GM18858 (cell line): ENCODE results near the gene HTN3.
"Not testable (repeated sequence)": the region's sequence is repeated elsewhere in the genome, so short reads cannot be mapped to it uniquely, and the experiment has no call there.

Source experiments
- ATAC-seq: cut with Tn5 transposase; IDR thresholded peaks from one replicate; pipeline ENCODE4 v1.9.1; 2021; ENCODE audit not compliant: unreplicated experiment

The HTN3 gene

GRCh38 chr4:70028159-70028558, at the start of gene HTN3:
TSS of gene HTN3 (plus strand) at chr4:70028459. CDS start at chr4:70030741, 2,282 bp downstream.
- ATAC-seq, result not testable (repeated sequence)

- peak; percentile 50 for ATAC-seq
Measured at GRCh38 chr4:69984030-69984443, 44.2 kb upstream of the HTN3 start.

- ATAC-seq, result no peak
Measured at GRCh38 chr4:69986663-69987062, 41.6 kb upstream of the HTN3 start.

DNA sequence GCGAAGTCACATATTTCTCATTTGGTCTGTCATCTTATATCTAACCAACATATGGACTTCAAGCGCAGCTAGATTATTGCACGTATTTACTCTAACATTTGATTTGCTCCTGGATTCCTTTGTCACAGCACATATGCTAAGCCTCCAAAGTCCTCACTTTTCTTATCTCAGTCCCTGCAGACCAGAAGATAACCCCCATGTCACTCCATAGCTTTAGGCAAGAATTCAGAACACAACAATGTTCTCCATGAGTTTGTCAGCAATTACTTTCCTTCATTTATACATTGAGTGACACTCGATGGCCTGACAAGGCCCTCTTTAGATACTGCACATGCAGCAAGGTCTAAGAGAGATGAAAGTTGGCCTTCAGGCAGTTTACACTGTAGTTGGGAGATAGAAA, 37.2 kb upstream of the HTN3 start:
- ATAC-seq, result no peak

DNA sequence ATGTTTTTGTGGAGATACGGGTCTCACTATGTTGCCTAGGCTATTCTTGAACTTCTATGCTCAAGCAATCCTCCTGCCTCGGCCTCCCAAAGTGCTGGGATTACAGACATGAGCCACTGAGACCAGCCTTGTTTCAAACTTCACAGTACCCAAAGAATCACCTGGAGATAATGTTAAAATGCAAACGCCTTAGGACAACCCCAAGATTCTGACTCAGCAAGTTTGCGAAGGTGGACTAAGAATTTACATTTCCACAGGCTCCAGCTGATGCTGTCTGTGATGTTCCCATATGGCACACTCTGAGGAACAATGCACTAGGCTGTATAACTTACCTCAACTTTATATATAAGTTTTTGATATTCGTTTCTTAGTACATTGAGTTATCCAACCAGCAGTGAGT, 33.5 kb upstream of the HTN3 start:
- ATAC-seq, result no peak

DNA sequence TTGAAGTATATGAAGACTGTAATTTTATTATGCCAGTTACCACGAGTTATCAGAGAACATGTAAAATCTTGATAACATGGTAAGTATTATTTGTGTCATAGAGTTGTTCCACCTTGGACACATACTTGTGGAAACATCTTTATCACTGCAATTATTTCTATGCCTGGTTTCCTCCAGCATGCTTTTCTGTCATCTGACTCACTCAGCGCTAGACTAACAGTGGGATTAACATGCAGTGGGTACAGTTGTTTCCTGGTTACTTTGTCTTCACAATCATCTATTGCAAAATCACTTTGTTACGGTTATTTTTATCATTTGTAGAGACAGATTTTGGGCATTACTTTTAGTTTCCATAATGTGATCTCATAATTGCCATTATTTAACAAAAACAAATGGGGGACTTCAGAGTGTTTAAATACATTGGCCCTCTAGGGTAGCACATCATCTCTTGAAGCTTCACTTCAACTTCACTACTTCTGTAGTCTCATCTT, 32.7 kb upstream of the HTN3 start, which contains the start of gene STATH:
Gene STATH (plus strand): TSS at position 441 of the 491 bp plus-strand sequence. CDS start 2,472 bp downstream, outside the sequence.
- no peak for ATAC-seq

DNA sequence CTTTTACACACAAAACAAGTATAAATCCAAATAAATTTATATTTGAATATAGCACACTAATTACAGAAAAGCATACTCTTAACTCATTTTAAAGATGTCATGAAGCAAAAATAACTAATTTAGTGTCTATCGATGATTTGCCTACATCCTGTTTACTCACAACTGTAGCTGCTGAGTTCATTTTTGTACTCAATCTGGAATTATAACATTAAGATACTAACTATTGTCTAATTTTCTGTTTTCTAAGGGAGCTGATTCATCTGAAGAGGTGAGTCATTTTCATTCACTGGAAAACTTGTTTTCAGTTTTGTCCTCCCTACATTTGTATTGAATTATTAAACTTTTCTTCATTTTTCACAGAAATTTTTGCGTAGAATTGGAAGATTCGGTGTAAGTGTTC, 28.8 kb upstream of the HTN3 start:
- peak; percentile 53 for ATAC-seq

DNA sequence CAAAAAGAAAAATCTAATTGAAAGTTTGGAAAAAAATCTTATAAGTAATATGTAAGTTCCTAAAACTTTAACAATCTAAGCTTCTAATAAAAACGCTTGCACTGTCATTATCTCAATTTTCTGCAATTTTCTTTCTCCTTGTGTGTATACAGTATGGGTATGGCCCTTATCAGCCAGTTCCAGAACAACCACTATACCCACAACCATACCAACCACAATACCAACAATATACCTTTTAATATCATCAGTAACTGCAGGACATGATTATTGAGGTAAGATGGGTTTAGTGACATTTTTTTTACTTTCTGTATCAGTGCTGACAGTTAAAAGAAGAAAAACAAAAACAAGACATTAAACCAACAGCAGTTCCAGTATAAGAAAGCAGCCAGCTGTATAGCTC, 27.5 kb upstream of the HTN3 start:
- ATAC-seq, result no peak

DNA sequence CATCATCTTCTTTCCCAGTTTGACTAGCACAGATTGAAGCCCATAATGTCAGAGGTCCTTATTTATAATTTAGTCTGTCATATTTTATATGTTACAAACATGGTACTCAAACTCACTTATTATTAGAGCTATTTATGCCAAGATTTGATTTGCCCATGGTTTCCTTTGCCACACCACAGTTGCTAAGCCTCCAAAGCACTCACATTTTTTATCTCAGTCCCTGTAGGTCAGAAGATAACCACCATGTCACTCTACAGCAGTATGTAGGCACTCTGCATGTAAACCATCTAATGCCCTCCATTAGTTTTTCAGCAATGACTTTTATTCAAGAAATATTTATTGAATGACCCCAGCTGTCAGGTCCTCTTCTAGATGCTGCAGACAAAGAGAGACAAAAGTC, 25.8 kb upstream of the HTN3 start:
- no peak for ATAC-seq

DNA sequence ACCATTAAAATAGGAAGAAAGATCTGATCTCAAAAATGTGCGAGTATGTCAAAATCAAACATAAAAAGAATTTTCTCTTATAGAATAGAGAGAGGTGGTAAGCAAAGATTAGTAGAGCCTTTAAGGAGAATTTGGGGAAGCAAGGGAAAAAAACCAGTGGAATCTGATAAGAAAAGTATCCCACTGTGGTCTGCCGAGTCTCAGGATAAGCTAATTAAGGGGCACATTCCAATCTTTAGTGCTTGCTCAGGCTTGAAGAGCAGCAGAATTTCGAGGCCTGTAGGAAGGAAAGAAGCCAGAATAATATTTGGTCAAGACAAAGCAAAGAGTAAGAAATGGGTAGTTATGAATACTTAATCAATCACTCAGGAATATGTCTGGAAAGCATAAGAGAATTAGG, 19.5 kb upstream of the HTN3 start:
- ATAC-seq, result no peak

DNA sequence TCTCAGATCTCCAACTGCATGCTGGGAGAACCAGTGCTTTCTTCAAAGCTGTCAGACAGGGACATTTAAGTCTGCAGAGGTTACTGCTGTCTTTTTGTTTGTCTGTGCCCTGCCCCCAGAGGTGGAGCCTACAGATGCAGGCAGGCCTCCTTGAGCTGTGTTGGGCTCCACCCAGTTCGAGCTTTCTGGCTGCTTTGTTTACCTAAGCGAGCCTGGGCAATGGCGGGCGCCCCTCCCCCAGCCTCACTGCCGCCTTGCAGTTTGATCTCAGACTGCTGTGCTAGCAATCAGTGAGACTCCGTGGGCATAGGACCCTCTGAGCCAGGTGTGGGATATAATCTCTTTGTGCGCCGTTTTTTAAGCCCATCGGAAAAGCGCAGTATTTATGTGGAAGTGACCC, 9.3 kb upstream of the HTN3 start:
- not testable (repeated sequence) for ATAC-seq

DNA sequence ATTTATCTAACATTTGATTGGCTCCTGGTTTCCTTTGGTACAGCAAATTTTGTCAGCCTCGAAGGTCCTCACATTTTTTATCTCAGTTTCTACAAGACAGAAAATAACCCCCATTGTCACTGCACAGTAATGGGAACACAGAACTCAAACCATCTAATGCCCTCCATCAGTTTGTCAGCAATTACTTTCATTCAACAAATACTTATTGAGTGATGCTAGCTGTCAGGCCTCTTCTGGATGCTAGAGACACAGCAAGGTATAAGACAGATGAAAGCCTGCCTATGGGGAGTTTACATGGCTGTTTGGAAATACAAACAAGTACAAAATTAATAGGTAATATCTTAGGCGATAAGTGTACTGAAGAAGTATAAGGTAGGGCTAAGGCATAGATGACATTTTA, 5.0 kb upstream of the HTN3 start:
- ATAC-seq, result no peak

DNA sequence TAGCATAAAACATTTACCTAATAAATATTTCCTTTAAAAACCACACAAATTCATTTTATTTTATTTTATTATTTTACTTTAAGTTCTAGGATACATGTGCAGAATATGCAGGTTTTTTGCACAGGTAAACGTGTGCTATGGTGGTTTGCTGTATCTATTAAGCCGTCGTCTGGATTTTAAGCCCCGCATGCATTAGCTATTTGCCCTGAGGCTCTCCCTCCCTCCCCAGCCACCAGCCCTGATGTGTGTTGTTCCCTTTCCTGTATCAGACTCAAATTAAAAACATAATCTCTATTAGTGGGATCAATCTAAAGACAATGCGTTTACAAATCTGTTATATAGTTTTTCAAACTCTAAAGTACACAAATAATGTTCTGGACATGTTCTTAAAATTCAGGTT, 1.2 kb upstream of the HTN3 start:
- ATAC-seq, result no peak

DNA sequence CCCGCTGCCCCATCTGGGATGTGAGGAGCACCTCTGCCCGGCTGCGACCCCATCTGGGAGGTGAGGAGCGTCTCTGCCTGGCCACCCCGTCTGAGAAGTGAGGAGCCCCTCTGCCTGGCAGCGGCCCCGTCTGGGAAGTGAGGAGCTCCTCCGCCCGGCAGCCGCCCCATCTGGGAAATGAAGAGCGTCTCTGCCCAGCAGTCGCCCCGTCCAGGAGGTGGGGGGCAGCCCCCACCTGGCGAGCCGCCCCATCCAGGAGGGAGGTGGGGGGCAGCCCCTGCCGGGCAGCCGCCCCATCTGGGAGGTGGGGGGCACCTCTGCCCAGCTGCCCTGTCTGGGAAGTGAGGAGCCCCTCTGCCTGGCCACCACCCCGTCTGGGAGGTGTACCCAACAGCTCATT, 9.3 kb downstream of the HTN3 start:
- ATAC-seq, result not testable (repeated sequence)

- ATAC-seq, result not testable (repeated sequence)
Measured at GRCh38 chr4:70039928-70040327, 11.7 kb downstream of the HTN3 start.

DNA sequence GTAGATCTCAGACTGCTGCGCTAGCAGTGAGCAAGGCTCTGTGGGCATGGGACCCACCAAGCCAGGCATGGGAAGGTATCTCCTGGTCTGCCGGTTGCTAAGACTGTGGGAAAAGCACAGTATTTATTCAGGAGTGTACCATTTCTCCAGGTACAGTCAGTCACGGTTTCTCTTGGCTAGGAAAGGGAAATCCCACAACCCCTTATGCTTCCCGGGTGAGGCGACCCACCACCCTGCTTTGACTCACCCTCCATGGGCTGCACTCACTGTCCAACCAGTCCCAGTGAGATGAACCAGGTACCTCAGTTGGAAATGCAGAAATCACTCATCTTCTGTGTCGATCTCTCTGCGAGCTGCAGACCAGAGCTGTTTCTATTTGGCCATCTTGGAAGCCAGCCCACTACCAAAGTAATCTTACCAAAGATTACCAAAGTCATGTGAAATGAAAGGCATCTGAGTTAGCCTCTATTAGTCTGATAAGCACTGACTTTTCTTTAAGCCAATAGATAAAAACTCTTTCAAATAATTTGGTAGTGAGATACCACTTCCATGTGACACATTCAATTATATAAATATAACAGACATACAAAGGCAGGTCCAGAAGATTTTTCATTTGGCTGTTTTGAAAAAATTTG, 13.5 kb downstream of the HTN3 start:
- no peak for ATAC-seq

DNA sequence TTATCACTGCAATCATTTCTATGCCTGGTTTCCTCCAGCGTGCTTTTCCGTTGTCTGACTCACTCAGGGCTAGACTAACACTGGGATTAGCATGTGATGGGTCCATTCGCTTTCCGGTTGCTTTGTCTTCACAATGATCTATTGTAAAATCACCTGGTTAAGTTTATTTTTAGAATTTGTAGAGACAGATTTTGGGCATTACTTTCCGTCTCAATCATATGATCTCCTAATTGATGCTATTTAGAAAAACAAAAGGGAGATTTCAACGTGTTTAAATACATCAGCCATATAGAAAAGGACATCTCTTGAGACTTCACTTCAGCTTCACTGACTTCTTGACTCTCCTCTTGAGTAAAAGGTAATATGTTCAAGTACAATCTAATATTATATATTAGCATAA, 21.9 kb downstream of the HTN3 start, which contains the start of gene HTN1:
Gene HTN1 (plus strand): TSS at position 301 of the 400 bp plus-strand sequence. CDS start 2,639 bp downstream, outside the sequence.
- not testable (repeated sequence) for ATAC-seq

- ATAC-seq, result not testable (repeated sequence)
Measured at GRCh38 chr4:70056534-70056933, 28.3 kb downstream of the HTN3 start.

DNA sequence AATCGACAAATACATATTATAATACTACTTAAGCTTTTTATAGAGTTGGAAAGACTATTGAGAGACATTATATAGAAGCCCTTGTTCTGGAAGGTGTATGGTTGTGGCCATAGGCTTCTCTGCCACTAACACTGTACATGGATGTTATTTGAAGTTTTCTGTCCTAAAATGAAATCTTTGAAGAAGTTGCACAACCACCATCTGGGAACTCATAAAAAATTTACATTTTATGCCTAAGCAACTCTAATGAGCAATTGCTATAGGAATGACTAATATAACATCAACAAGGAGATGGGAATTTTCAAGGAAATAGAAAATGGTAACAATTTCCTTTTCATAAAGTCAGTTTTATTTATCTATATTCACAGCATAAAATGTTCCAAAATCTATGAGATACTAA, 29.4 kb downstream of the HTN3 start:
- no peak for ATAC-seq

- no peak for ATAC-seq
Measured at GRCh38 chr4:70059149-70059548, 30.9 kb downstream of the HTN3 start.

DNA sequence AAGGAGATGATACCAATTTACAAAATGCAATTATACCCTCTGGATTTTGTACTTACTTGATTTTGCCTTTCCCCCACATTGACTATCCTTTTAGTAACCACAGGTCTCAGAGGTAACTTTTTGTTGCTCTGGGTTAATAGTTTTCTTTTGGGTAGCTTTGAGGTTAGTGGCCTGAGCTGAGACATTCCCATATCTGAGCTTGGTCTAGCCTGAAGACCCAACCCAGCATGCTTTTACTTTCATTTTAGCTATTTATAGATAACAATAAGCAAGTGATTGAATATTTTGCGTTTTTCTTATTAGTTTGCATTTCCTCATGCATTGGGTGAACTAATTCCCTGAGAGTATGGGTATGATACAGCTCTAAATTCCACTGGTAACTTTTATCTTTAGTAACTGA, 33.7 kb downstream of the HTN3 start:
- ATAC-seq, result peak; percentile 80

DNA sequence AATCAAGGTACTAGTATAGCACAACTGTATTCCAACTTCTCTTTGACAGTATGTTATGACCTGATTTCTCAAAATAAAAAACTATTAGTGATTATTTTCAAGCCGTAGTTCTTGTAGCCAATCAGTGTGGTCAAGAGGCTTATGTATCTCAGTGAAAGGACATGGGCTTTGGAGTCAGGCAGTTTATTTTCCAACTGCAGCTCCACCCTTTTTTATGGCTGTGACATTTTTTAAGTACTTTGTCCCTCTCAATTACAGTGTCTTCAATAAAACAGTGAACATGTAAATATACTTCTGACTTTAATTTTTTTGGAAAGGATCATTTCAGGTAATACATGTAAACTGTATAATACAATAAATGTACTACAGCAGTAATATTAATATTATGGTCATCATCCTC, 51.9 kb downstream of the HTN3 start:
- ATAC-seq, result no peak
